ENCODE data around the gene GK. TPM values are rescaled to one million over a fixed set of nuclear protein-coding genes. Genes with fewer than 3 reads are reported as not detected.

The GK gene
- total RNA-seq, 2 experiments from 2014 or later: 27.6 to 27.7 TPM

DNA sequence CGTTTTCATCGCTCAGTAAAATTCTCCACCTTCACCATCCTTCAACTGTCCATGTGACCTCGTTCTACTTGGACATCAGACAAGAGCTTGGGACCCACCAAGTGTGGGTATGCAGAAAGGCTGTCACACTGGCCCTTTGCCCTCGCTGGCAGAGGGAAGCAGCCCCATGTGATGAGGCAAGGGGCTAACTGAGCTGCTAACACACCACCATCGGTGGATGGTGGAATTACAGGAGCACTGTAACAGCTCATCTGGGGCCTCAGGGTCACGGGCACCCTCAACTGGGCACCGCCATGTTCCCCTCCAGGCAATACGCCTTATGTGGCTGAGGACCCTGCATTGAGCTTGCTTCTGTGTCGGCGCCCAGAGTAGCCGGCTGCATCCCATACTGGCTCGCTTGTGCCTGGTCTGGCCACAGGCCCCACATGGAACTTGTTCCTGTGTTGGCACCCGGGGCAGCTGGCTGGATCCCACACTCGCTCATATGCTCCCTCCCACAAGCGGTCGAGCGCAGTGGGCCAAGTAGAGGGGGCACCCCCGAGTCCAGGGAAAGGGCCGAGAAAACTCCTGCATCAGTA lies 126.3 kb downstream of the GK start:
- no peak for ATAC-seq
- Mint-ChIP-seq H3K36me3 (ENCODE audit: low read depth) (no peaks in the 10 kb centered on the region), H3K4me3 (no peak overlapping the region), H3K27me3 (peaks cover 1% of the 10 kb centered on the region), H3K9me3 (no peaks in the 10 kb centered on the region), H3K27ac (no peak overlapping the region), H3K4me1 (ENCODE audit: low read depth) (peaks cover 20% of the 10 kb centered on the region)
- intact Hi-C loops (cut with micrococcal nuclease): no loop called here
- DNase-seq: no peak
- TF ChIP-seq, protein P1, sequence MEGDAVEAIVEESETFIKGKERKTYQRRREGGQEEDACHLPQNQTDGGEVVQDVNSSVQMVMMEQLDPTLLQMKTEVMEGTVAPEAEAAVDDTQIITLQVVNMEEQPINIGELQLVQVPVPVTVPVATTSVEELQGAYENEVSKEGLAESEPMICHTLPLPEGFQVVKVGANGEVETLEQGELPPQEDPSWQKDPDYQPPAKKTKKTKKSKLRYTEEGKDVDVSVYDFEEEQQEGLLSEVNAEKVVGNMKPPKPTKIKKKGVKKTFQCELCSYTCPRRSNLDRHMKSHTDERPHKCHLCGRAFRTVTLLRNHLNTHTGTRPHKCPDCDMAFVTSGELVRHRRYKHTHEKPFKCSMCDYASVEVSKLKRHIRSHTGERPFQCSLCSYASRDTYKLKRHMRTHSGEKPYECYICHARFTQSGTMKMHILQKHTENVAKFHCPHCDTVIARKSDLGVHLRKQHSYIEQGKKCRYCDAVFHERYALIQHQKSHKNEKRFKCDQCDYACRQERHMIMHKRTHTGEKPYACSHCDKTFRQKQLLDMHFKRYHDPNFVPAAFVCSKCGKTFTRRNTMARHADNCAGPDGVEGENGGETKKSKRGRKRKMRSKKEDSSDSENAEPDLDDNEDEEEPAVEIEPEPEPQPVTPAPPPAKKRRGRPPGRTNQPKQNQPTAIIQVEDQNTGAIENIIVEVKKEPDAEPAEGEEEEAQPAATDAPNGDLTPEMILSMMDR (IDR thresholded peaks at IDR 0.05): no peak
- POLR2A ChIA-PET: no interaction called here
- CTCF ChIA-PET: no interaction called here

Other genes starting within 250 kb of the GK start
- 1 to 10 TPM; 1.7 TPM for gene TASL, start 75.7 kb upstream of the GK start, total RNA-seq
- 10 to 100 TPM; 15.5 to 16.5 TPM for gene TAB3, start 235.8 kb downstream of the GK start, total RNA-seq